B cell (primary cell): ENCODE data around the gene CDH5. TPM values are rescaled to one million over a fixed set of nuclear protein-coding genes. Genes with fewer than 3 reads are reported as not detected.

ENCODE experiments used
- ATAC-seq: fragments of 200-7000 bp; cut with Tn5 transposase; one replicate; pipeline ENCODE4 v1.10.0; 2021; ENCODE audit warnings: low read depth, mild to moderate bottlenecking, moderate number of reproducible peaks, moderate library complexity
- CTCF ChIA-PET: fragments of 350-600 bp; sonication (Branson Sonifier 250); formaldehyde crosslinking; loops from one replicate; lab custom pipeline; 2021; ENCODE audit warnings: antibody characterized with exemption, inconsistent platforms; lab: Charles Lee
- POLR2A ChIA-PET: fragments of 350-600 bp; sonication (Branson Sonifier 250); formaldehyde crosslinking; loops from one replicate; lab custom pipeline; 2021; ENCODE audit warnings: antibody characterized with exemption; lab: Charles Lee
- DNase-seq: peaks from one replicate; pipeline ENCODE4 v3.0.0; 2013
- H2AFZ ChIP-seq: 2 replicates; pipeline ENCODE4 v1.6.1; 2012; ENCODE audit warnings: mild to moderate bottlenecking, low read depth, low read length; ENCODE audit not compliant: insufficient read depth, poor library complexity, severe bottlenecking
- H3K27ac ChIP-seq, 2 donors: 1 replicate in 1 of 2; 2 replicates in 1 of 2; pipeline ENCODE4 v1.5.1; 2012 to 2013; ENCODE audit warnings: low read length in 2 of 2, mild to moderate bottlenecking in 2 of 2, moderate library complexity in 1 of 2
- H3K27me3 ChIP-seq, 4 experiments: fragments of 200-600 bp in 1 of 4; sonication (generic) in 1 of 4; replicated peaks in 1 of 4; 1 replicate in 2 of 4; 2 replicates in 2 of 4; pipeline versions ENCODE4 v1.6.1 to v1.7.0; 2013 to 2016; ENCODE audit warnings: low read length in 3 of 4, mild to moderate bottlenecking in 2 of 4, mixed read lengths in 1 of 4, moderate library complexity in 1 of 4; ENCODE audit not compliant: insufficient read depth in 4 of 4, control insufficient read depth in 3 of 4; ENCODE audit errors: control extremely low read depth in 1 of 4
- H3K36me3 ChIP-seq, 2 experiments: replicated peaks in 1 of 2; 1 replicate in 1 of 2; 2 replicates in 1 of 2; pipeline versions ENCODE4 v1.6.1 to v1.7.1; 2013; ENCODE audit warnings: low read length in 1 of 2; ENCODE audit not compliant: insufficient read depth in 2 of 2, control insufficient read depth in 1 of 2; ENCODE audit errors: control extremely low read depth in 1 of 2, extremely low read depth in 1 of 2
- H3K4me1 ChIP-seq, 2 donors: fragments of 200-600 bp in 1 of 2; sonication (generic) in 1 of 2; 1 replicate in 1 of 2; 2 replicates in 1 of 2; pipeline versions ENCODE4 v1.5.1 to v1.6.1; 2013 to 2017; ENCODE audit warnings: low read length in 2 of 2; ENCODE audit not compliant: control insufficient read depth in 2 of 2, insufficient read depth in 2 of 2
- H3K4me2 ChIP-seq: replicated peaks from 2 replicates; pipeline ENCODE3; 2012; ENCODE audit warnings: mild to moderate bottlenecking, low read depth, low read length; ENCODE audit not compliant: poor library complexity, severe bottlenecking
- H3K4me3 ChIP-seq, 5 experiments: fragments of 200-600 bp in 1 of 5; sonication (generic) in 1 of 5; 1 replicate in 3 of 5; 2 replicates in 2 of 5; pipeline versions ENCODE4 v1.5.1 to v1.7.0; 2011 to 2016; ENCODE audit warnings: low read length in 4 of 5, mild to moderate bottlenecking in 4 of 5, low read depth in 2 of 5, control low read depth in 1 of 5, moderate library complexity in 1 of 5; ENCODE audit not compliant: insufficient read depth in 1 of 5; ENCODE audit errors: control extremely low read depth in 1 of 5, extremely low read depth in 1 of 5
- H3K79me2 ChIP-seq: fragments of 200-600 bp; sonication (generic); one replicate; pipeline ENCODE4 v1.6.0; 2016; ENCODE audit warnings: low read length; ENCODE audit not compliant: control insufficient read depth, insufficient read depth
- H3K9ac ChIP-seq: fragments of 200-600 bp; sonication (generic); 2 replicates; pipeline ENCODE4 v1.6.1; 2017; ENCODE audit warnings: mild to moderate bottlenecking, low read length, moderate library complexity
- H3K9me3 ChIP-seq, 3 donors: one replicate each; pipeline versions ENCODE4 v1.6.1 to v1.7.1; 2013; ENCODE audit warnings: low read length in 2 of 3; ENCODE audit not compliant: control insufficient read depth in 2 of 3, insufficient read depth in 1 of 3; ENCODE audit errors: control extremely low read depth in 1 of 3
- H4K20me1 ChIP-seq: 2 replicates; pipeline ENCODE4 v1.6.0; 2012; ENCODE audit warnings: mild to moderate bottlenecking, low read length; ENCODE audit not compliant: insufficient read depth, control insufficient read depth, poor library complexity, severe bottlenecking
- H3K27ac Mint-ChIP-seq: one replicate; pipeline ENCODE4 v1.8.0; 2021; ENCODE audit warnings: mixed read lengths
- H3K27me3 Mint-ChIP-seq: one replicate; pipeline ENCODE4 v1.8.0; 2021; ENCODE audit warnings: mixed read lengths
- H3K4me1 Mint-ChIP-seq: one replicate; pipeline ENCODE4 v1.8.0; 2021; ENCODE audit warnings: mixed read lengths
- H3K4me3 Mint-ChIP-seq: one replicate; pipeline ENCODE4 v1.8.0; 2021; ENCODE audit warnings: mixed read lengths
- H3K9me3 Mint-ChIP-seq: one replicate; pipeline ENCODE4 v1.8.0; 2022; ENCODE audit warnings: mixed read lengths; ENCODE audit not compliant: insufficient read depth
- EZH2 ChIP-seq: IDR thresholded peaks from 2 replicates; pipeline ENCODE4 v1.6.1; 2012; ENCODE audit warnings: borderline replicate concordance, low read depth, mild to moderate bottlenecking, moderate library complexity, low read length; ENCODE audit not compliant: insufficient read depth, poor library complexity, severe bottlenecking
- WGBS: methylation state at CpG from one replicate; pipeline ENCODE4 v1.1.5; 2013; ENCODE audit warnings: missing lambda C conversion rate; ENCODE audit not compliant: insufficient coverage; 5-methylcytosine and 5-hydroxymethylcytosine counted together
- intact Hi-C: fragments of 100-400 bp; cut with micrococcal nuclease; formaldehyde crosslinking; loops from one replicate; pipeline ENCODE4 v1.10.0; 2022
- polyA plus RNA-seq: library from polyadenylated mRNA; depleted of rRNA; stranded (reverse); fragments of >200 nt; gene quantifications from 2 replicates; pipeline ENCODE4 v1.2.3, GENCODE V29; 2012
- total RNA-seq, 2 donors: library from RNA; stranded (reverse); fragments of 120-200 nt in 1 of 2; gene quantifications; 1 replicate in 1 of 2; 2 replicates in 1 of 2; pipeline versions ENCODE4 v1.2.3 to v1.2.4, GENCODE V29; 2013 to 2022
- TF ChIP-seq, protein P1 (sequence below): fragments of 200-600 bp; IDR thresholded peaks from one replicate; pipeline ENCODE4 v1.8.0; 2022; ENCODE audit warnings: antibody characterized with exemption, mild to moderate bottlenecking

Gene CDH5
- total and polyA plus RNA-seq, 2 donors (not counting 1 experiment from before 2014, with no cell fraction given): not detected

DNA sequence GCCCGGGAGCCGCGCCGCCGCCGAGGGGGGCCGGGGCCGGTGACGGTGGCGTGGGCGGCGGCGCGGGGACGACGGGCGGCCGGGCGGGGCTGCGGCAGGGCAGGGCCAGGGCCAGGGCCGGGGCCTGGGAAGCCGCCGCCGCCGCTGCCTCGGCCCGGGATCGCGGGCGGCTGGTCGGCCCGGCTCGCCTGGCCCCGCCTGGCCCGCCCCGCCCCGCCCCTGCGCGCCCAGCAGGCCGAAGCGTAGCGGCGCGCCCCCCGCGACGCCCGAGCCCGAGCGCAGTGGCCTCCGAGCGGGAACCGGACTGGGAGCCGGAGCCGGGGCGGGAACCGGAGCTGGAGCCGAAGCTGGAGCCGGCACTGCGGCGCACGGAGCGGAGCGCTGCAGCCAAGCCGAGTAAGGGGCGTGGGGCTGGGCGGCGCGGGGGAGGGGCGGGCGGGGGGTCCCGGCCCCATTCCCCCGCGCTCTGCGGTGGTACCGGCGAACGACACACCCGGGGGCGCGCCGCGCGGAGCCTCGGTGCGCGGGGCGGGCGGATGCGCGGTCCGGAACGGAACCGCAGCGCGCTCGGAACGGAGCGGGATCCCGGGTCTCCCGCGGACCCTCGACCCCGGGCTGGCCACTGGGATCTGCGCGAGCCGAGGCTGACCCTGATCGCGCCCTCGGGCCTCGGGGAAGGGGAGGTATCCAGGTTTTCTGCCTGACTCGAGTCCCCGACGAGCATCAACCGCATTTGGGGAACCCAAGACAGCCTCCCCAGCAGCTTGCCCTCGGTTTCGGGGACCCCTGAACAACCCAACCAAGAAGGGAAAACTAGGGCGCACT lies 60.8 kb downstream of the CDH5 start, which contains the start of gene BEAN1:
TSS of gene BEAN1 (plus strand) at position 260 of the 825 bp plus-strand sequence. CDS start 10,382 bp downstream, outside the sequence.
- TF ChIP-seq, protein P1, sequence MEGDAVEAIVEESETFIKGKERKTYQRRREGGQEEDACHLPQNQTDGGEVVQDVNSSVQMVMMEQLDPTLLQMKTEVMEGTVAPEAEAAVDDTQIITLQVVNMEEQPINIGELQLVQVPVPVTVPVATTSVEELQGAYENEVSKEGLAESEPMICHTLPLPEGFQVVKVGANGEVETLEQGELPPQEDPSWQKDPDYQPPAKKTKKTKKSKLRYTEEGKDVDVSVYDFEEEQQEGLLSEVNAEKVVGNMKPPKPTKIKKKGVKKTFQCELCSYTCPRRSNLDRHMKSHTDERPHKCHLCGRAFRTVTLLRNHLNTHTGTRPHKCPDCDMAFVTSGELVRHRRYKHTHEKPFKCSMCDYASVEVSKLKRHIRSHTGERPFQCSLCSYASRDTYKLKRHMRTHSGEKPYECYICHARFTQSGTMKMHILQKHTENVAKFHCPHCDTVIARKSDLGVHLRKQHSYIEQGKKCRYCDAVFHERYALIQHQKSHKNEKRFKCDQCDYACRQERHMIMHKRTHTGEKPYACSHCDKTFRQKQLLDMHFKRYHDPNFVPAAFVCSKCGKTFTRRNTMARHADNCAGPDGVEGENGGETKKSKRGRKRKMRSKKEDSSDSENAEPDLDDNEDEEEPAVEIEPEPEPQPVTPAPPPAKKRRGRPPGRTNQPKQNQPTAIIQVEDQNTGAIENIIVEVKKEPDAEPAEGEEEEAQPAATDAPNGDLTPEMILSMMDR: no peak
- TF ChIP-seq EZH2: peak; percentile 76
- 2% methylated on average over 118 of the region's 118 CpGs for WGBS

More for the DNA sequence above, 60.8 kb downstream of the CDH5 start, which contains the start of gene BEAN1:
- H4K20me1 ChIP-seq: no peaks in the 10 kb centered on the region
- H3K4me3 ChIP-seq: peak within 1 kb of the TSS in 1 of 5 experiments; percentile 29
- H3K4me1 Mint-ChIP-seq: peaks cover 8% of the 10 kb centered on the region
- H3K9me3 ChIP-seq: peaks cover 0 to 9% (median 0%) of the 10 kb centered on the region in 3 donors
- peaks cover 0 to 54% (median 32%) of the 10 kb centered on the region in 4 experiments for H3K27me3 ChIP-seq
- H3K9ac ChIP-seq: no peak within 1 kb of the TSS
- no peaks in the 10 kb centered on the region for H3K79me2 ChIP-seq
- H3K27me3 Mint-ChIP-seq: peaks cover 74% of the 10 kb centered on the region
- intact Hi-C loops: no loop called here
- DNase-seq (peak; percentile 18), ATAC-seq (no peak)
- H3K9me3 Mint-ChIP-seq: no peaks in the 10 kb centered on the region
- H3K4me3 Mint-ChIP-seq: peak within 1 kb of the TSS; percentile 59
- H3K27ac ChIP-seq: no peak within 1 kb of the TSS
- no peaks in the 10 kb centered on the region for H3K36me3 ChIP-seq
- peak within 1 kb of the TSS; percentile 28 for H2AFZ ChIP-seq
- peaks cover 15 to 18% of the 10 kb centered on the region in 2 donors for H3K4me1 ChIP-seq
- peak within 1 kb of the TSS; percentile 66 for H3K4me2 ChIP-seq
- POLR2A ChIA-PET: no interaction called here
- CTCF ChIA-PET: interaction anchor here (1.1 kb wide), 1 partner anchor 224 kb away, joined by 3 read pairs; no protein-coding TSS in a partner anchor
- no peak within 1 kb of the TSS for H3K27ac Mint-ChIP-seq
